IPS DF 19.7 (cell line): ENCODE data around the gene GNRHR.
"Not testable (repeated sequence)": the region's sequence is repeated elsewhere in the genome, so short reads cannot be mapped to it uniquely, and the experiment has no call there.

Experiments
- DNase-seq: peaks from one replicate; pipeline ENCODE4 v3.0.0-alpha.2; 2013; ENCODE audit warnings: low read depth, low spot score

Gene GNRHR

GRCh38 chr4:67727124-67727850 lies 26.9 kb downstream of the GNRHR start:
- DNase-seq, result no peak

- DNase-seq, result no peak
These were observed 28.2 kb downstream of the GNRHR start for GRCh38 chr4:67725981-67726380.

- DNase-seq, result no peak
These were observed 29.1 kb downstream of the GNRHR start for GRCh38 chr4:67725132-67725531.

GRCh38 chr4:67723949-67724348 lies 30.2 kb downstream of the GNRHR start:
- no peak for DNase-seq

- no peak for DNase-seq
These were observed 30.8 kb downstream of the GNRHR start for GRCh38 chr4:67723341-67723740.

GRCh38 chr4:67721770-67722597 lies 32.2 kb downstream of the GNRHR start:
- peak; percentile 48 for DNase-seq

- DNase-seq, result no peak
These were observed 32.8 kb downstream of the GNRHR start for GRCh38 chr4:67721315-67721769.

GRCh38 chr4:67719953-67720617 lies 34.1 kb downstream of the GNRHR start:
- DNase-seq, result no peak

GRCh38 chr4:67718848-67719247 lies 35.3 kb downstream of the GNRHR start:
- DNase-seq, result no peak

GRCh38 chr4:67717586-67717985 lies 36.6 kb downstream of the GNRHR start:
- no peak for DNase-seq

- no peak for DNase-seq
These were observed 39.2 kb downstream of the GNRHR start for GRCh38 chr4:67714955-67715354.

- no peak for DNase-seq
These were observed 40.0 kb downstream of the GNRHR start for GRCh38 chr4:67714248-67714583.

- no peak for DNase-seq
These were observed 40.5 kb downstream of the GNRHR start for GRCh38 chr4:67713529-67714247.

- DNase-seq, result no peak
These were observed 41.3 kb downstream of the GNRHR start for GRCh38 chr4:67712650-67713528.

GRCh38 chr4:67712000-67712625 lies 42.1 kb downstream of the GNRHR start:
- no peak for DNase-seq

GRCh38 chr4:67706682-67707081 lies 47.5 kb downstream of the GNRHR start:
- DNase-seq, result not testable (repeated sequence)

- no peak for DNase-seq
These were observed 49.3 kb downstream of the GNRHR start for GRCh38 chr4:67704843-67705242.

GRCh38 chr4:67702166-67702565 lies 52.0 kb downstream of the GNRHR start:
- DNase-seq, result no peak

- no peak for DNase-seq
These were observed 52.7 kb downstream of the GNRHR start for GRCh38 chr4:67701517-67701850.

GRCh38 chr4:67700738-67701516 lies 53.3 kb downstream of the GNRHR start, which contains the start of gene UBA6:
TSS of gene UBA6 (minus strand) at chr4:67701155. CDS start at chr4:67701119, 36 bp downstream.
- DNase-seq, result peak; percentile 86
